Mesendoderm (in vitro differentiated cells): ENCODE data around the gene OBSL1.

Experiments used
- DNase-seq: peaks from one replicate; pipeline ENCODE4 v3.0.0; 2013
- H2AK5ac ChIP-seq: 2 replicates; pipeline ENCODE4 v1.6.1; 2013; ENCODE audit warnings: low read length, inconsistent platforms
- H2BK120ac ChIP-seq: 2 replicates; pipeline ENCODE4 v1.6.1; 2013; ENCODE audit warnings: low read depth, mild to moderate bottlenecking, low read length, moderate library complexity, mixed read lengths
- H2BK15ac ChIP-seq: replicated peaks from 2 replicates; pipeline ENCODE4 v1.6.1; 2013; ENCODE audit warnings: low read depth, mild to moderate bottlenecking, moderate library complexity
- H2BK5ac ChIP-seq: 2 replicates; pipeline ENCODE4 v1.6.1; 2013; ENCODE audit warnings: low read length, inconsistent platforms
- H3K18ac ChIP-seq: 2 replicates; pipeline ENCODE4 v1.6.1; 2013; ENCODE audit warnings: mild to moderate bottlenecking, low read length, mixed read lengths
- H3K23ac ChIP-seq: one replicate; pipeline ENCODE4 v1.6.1; 2013; ENCODE audit warnings: low read length
- H3K27ac ChIP-seq: 2 replicates; pipeline ENCODE4 v1.5.1; 2013; ENCODE audit warnings: low read depth, mild to moderate bottlenecking, inconsistent platforms, low read length, moderate library complexity
- H3K27me3 ChIP-seq: 2 replicates; pipeline ENCODE4 v1.6.1; 2013; ENCODE audit warnings: low read length, control low read depth, mild to moderate bottlenecking, inconsistent platforms; ENCODE audit not compliant: insufficient read depth, poor library complexity
- H3K36me3 ChIP-seq: 2 replicates; pipeline ENCODE4 v1.6.1; 2013; ENCODE audit warnings: low read length, inconsistent platforms; ENCODE audit not compliant: control insufficient read depth, insufficient read depth
- H3K4ac ChIP-seq: one replicate; pipeline ENCODE4 v1.6.1; 2013; ENCODE audit warnings: low read depth, mild to moderate bottlenecking, low read length, moderate library complexity
- H3K4me1 ChIP-seq: 2 replicates; pipeline ENCODE4 v1.6.1; 2013; ENCODE audit warnings: low read depth, low read length, inconsistent platforms; ENCODE audit not compliant: control insufficient read depth
- H3K4me2 ChIP-seq: 2 replicates; pipeline ENCODE4 v1.6.1; 2013; ENCODE audit warnings: low read length
- H3K4me3 ChIP-seq: 2 replicates; pipeline ENCODE4 v1.5.1; 2013; ENCODE audit warnings: mild to moderate bottlenecking, low read length
- H3K56ac ChIP-seq: one replicate; pipeline ENCODE4 v1.6.1; 2013; ENCODE audit warnings: low read length
- H3K79me1 ChIP-seq: 2 replicates; pipeline ENCODE4 v1.6.1; 2013; ENCODE audit warnings: low read length, inconsistent platforms
- H3K79me2 ChIP-seq: 2 replicates; pipeline ENCODE4 v1.6.1; 2013; ENCODE audit warnings: mild to moderate bottlenecking, low read length; ENCODE audit not compliant: control insufficient read depth, insufficient read depth
- H3K9ac ChIP-seq: 2 replicates; pipeline ENCODE4 v1.6.1; 2013; ENCODE audit warnings: low read length, inconsistent platforms
- H4K5ac ChIP-seq: one replicate; pipeline ENCODE4 v1.6.1; 2013; ENCODE audit warnings: low read length
- H4K8ac ChIP-seq: one replicate; pipeline ENCODE4 v1.6.1; 2013; ENCODE audit warnings: low read depth, mild to moderate bottlenecking, control low read depth, low read length, moderate library complexity
- WGBS: extraction: QIAGEN DNeasy Blood & Tissue Kit; methylation state at CpG from one replicate; pipeline ENCODE4 v1.1.7; 2013; ENCODE audit warnings: low lambda C conversion rate, missing lambda C conversion rate; ENCODE audit not compliant: insufficient coverage; ENCODE audit errors: extremely low coverage; 5-methylcytosine and 5-hydroxymethylcytosine counted together

OBSL1 gene

DNA sequence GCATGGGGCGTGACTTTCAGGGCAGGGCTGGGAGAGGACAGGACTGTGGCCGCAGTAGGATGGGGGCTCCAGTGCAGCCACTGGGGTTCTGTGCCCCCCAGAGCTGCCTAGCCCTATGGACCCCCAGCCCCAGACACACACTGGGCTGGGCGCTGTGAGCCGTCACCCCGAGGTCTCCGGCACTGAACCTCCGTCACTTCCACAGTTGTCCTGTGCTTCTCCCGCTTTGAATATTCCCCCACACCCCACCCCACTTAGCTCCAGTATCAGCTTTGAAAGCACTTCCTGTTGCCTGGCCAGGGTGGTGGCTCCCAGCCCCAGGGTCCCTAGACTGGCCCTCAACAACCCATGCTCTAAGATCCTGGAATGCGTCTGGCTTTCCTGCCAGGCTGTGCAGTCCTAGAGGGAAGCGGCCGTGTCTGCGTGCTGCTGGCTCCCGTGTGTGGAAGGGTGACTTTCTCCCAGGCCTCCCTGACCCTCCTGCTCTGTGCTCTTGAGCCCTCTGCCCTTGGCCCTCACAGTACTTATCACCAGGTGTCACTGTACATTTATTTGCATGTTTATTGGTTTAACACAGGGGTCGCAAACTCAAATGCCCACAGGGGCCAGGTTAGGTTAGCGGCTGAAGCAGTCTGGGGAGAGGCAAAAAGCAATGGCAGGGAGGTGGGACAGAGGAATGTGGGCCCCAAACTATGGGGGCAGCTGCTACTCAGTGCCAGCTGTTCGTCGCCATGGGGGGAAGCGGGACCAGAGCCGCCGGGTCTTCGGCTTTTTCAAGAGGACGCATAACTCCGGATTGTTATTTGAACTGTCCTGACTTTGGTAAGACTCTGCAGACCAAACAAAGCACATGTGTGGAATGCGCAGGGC is 9.9 kb downstream of the OBSL1 start:
- H3K9ac ChIP-seq: no peak overlapping the region
- WGBS: no CpG with 5 or more reads among the region's 24 CpGs
- H2BK15ac ChIP-seq: no peak overlapping the region
- no peak overlapping the region for H2BK120ac ChIP-seq
- peak; percentile 80 for DNase-seq
- H3K79me1 ChIP-seq: no peaks in the 10 kb centered on the region
- H3K4me1 ChIP-seq: peaks cover 12% of the 10 kb centered on the region
- H2BK5ac ChIP-seq: no peak overlapping the region
- no peaks in the 10 kb centered on the region for H3K79me2 ChIP-seq
- H2AK5ac ChIP-seq: no peak overlapping the region
- no peak overlapping the region for H4K5ac ChIP-seq
- H3K4me3 ChIP-seq: no peak overlapping the region
- no peak overlapping the region for H3K4ac ChIP-seq
- peak overlapping the region; percentile 66 for H3K56ac ChIP-seq
- H3K18ac ChIP-seq: no peak overlapping the region
- peak overlapping the region; percentile 53 for H3K27ac ChIP-seq
- H3K23ac ChIP-seq: peak overlapping the region; percentile 12
- H4K8ac ChIP-seq: no peak overlapping the region
- H3K36me3 ChIP-seq: no peaks in the 10 kb centered on the region
- H3K4me2 ChIP-seq: no peak overlapping the region
- H3K27me3 ChIP-seq: no peaks in the 10 kb centered on the region

DNA sequence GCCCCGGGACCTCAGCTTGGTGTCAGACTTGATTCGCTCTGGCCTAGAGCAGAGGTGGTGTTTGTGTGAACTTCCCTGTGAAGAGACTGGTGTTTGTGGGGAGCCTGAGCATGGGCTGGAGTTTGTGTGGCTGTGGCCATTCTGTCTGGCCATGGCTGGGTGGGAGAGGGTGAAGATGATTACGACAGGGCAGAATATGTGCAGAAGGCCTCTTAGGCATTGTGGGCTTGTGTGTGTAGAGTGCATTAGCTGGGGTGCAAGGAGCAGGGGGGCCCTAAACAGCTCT is 10.5 kb downstream of the OBSL1 start:
- no peak overlapping the region for H2BK5ac ChIP-seq
- no peak overlapping the region for H3K4me3 ChIP-seq
- peak overlapping the region; percentile 66 for H3K56ac ChIP-seq
- no peaks in the 10 kb centered on the region for H3K79me2 ChIP-seq
- H3K36me3 ChIP-seq: no peaks in the 10 kb centered on the region
- H3K4ac ChIP-seq: no peak overlapping the region
- no peak overlapping the region for H3K18ac ChIP-seq
- no peak overlapping the region for H4K8ac ChIP-seq
- no CpG with 5 or more reads among the region's 3 CpGs for WGBS
- peak overlapping the region; percentile 12 for H3K23ac ChIP-seq
- no peaks in the 10 kb centered on the region for H3K79me1 ChIP-seq
- H3K9ac ChIP-seq: peak overlapping the region; percentile 12
- no peak overlapping the region for H3K4me2 ChIP-seq
- no peak overlapping the region for H2BK15ac ChIP-seq
- no peak for DNase-seq
- no peak overlapping the region for H2AK5ac ChIP-seq
- H3K4me1 ChIP-seq: peaks cover 12% of the 10 kb centered on the region
- H3K27me3 ChIP-seq: no peaks in the 10 kb centered on the region
- no peak overlapping the region for H4K5ac ChIP-seq
- no peak overlapping the region for H2BK120ac ChIP-seq
- peak overlapping the region; percentile 53 for H3K27ac ChIP-seq

DNA sequence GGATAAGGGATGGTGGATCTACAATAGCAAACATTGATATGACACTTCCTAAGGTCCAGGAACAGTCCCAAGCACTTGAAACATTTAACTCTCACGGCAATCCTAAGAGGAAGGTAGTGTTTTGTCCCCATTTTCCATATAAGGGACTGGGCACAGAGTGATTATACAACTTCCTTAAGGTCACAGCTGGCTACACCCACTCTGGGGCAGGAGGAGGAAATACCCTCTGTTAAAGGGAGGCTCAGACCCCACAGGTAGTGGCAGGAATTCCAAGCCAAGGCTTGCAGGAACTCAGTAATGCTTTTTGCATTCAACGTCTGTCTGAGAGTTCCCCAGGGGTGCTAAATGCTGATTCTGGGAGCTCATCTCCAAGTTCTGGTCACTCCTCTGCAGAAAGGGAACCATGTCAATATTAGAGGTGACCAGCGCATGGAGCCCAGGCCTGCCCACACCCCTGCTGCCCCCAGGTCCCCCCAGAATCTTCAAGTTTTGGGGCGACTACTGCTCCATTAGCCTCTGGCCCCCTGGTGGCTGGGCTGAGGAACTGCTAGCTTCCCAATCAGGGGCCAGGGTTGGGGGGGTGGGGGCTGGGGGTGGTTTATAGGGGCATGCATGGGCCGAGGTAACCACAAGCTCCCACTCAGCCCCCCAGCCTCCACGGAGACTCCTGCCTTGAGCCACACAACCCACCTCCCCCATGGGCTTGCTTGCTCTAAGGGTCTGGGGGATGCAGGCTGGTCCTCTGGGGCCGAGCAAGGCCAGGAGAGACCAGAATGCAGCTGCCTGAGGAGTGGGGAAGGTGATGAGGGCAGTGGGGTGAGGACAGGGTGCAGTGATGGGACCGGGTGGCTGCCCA is 11.1 kb downstream of the OBSL1 start:
- H3K23ac ChIP-seq: no peak overlapping the region
- DNase-seq: peak; percentile 72
- peak overlapping the region; percentile 21 for H3K4ac ChIP-seq
- H2BK5ac ChIP-seq: no peak overlapping the region
- peak overlapping the region; percentile 53 for H3K27ac ChIP-seq
- peaks cover 10% of the 10 kb centered on the region for H3K4me1 ChIP-seq
- no peak overlapping the region for H2BK120ac ChIP-seq
- no peak overlapping the region for H4K5ac ChIP-seq
- H3K9ac ChIP-seq: peak overlapping the region; percentile 12
- H3K36me3 ChIP-seq: no peaks in the 10 kb centered on the region
- no peak overlapping the region for H2BK15ac ChIP-seq
- no peak overlapping the region for H3K4me3 ChIP-seq
- H3K27me3 ChIP-seq: no peaks in the 10 kb centered on the region
- H4K8ac ChIP-seq: no peak overlapping the region
- H3K56ac ChIP-seq: peak overlapping the region; percentile 66
- no peaks in the 10 kb centered on the region for H3K79me2 ChIP-seq
- no peak overlapping the region for H2AK5ac ChIP-seq
- WGBS: no CpG with 5 or more reads among the region's 8 CpGs
- peak overlapping the region; percentile 16 for H3K18ac ChIP-seq
- H3K79me1 ChIP-seq: no peaks in the 10 kb centered on the region
- H3K4me2 ChIP-seq: no peak overlapping the region

DNA sequence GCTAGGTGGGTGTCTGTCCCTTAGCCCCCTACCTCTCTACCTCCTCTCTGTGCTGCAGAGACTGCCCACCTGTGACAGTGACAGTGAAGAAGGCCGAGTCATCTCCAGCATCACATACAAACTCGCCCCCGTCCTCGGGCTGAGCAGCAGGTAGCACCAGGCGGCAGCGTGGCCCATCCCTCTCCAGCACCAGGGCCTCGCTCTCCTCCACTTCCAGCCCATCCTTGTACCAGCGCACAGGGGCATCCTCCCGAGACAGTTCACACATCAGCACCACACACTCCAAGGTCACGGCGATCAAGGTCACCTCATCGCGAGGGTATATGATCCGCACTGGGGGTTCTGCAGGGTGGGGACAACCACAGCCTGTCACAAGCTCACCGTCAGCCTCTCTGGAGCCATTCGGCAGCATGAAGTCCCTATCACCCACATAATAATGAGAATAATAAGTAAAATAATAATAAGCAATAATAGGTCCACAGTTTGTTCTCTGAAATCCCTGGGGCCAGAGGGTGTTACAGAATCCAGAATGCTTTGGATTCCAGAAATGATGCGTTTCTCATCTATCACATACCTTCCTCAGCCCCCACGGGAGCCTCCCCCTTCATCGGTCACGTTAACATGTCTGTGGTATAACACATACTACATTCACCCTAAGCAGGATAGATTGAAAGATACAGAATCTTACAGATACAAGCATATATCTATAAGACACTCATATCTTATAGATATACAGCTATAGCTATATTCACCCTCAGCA is 12.0 kb downstream of the OBSL1 start:
- no peak overlapping the region for H4K5ac ChIP-seq
- no peak overlapping the region for H3K56ac ChIP-seq
- no peaks in the 10 kb centered on the region for H3K27me3 ChIP-seq
- no peaks in the 10 kb centered on the region for H3K79me2 ChIP-seq
- no peak overlapping the region for H3K4me3 ChIP-seq
- no peaks in the 10 kb centered on the region for H3K79me1 ChIP-seq
- no peaks in the 10 kb centered on the region for H3K36me3 ChIP-seq
- no peak overlapping the region for H3K27ac ChIP-seq
- H2BK15ac ChIP-seq: no peak overlapping the region
- no peak overlapping the region for H4K8ac ChIP-seq
- H3K4me2 ChIP-seq: no peak overlapping the region
- no peak overlapping the region for H3K4ac ChIP-seq
- H2BK5ac ChIP-seq: no peak overlapping the region
- no peak overlapping the region for H3K18ac ChIP-seq
- no peak overlapping the region for H3K9ac ChIP-seq
- WGBS: no CpG with 5 or more reads among the region's 20 CpGs
- DNase-seq: no peak
- peaks cover 10% of the 10 kb centered on the region for H3K4me1 ChIP-seq
- no peak overlapping the region for H2AK5ac ChIP-seq
- no peak overlapping the region for H2BK120ac ChIP-seq
- H3K23ac ChIP-seq: no peak overlapping the region

DNA sequence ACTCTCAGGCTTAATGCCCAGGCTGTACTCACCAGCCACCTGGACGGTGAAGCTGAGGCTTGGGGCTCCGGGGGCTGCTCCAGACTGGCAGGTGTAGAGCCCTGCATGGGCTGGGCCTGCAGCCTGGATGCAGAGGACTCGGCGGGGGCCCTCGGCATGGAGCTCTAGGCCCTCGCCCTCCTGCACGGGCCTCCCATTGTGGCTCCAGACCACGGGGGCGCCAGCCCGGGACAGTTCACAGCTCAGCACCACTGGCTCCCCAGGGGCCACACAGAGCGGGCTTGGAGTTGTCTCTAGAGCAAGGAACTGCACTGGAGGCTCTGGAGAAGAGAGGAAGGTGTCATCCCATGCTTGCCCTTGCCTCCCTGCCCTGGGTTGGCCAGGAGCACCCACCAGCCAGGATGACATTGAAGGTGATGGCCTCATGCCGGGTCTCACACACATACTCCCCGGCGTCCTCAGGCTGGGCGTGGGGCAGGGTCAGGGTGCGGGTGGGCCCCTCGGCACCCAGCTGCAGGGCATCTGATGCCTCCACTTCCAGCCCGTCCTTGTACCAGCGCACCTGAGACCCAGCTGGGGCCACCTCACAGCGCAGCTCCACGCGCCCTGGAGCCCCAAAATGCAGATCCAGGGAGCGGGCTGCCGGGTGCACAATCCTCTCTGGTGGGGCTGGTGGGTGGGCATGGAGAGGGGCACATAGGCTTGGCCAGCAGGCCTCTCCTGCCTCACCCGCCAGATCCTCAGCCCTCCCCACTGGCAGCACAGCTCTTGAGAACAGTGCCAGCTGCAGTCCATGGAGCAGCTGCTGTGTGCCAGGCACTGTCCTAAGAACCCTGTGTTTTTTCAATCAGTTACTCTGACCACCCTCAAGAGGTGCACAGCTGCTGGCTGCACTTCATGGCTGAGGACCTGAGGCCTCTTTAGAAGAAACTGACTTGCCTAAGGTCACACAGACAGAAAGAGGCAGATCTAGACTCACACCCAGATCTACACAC is 13.3 kb downstream of the OBSL1 start:
- Histone ChIP-seq H3K36me3 (no peaks in the 10 kb centered on the region), H3K56ac (no peak overlapping the region), H4K8ac (no peak overlapping the region), H3K27me3 (no peaks in the 10 kb centered on the region), H2BK15ac (no peak overlapping the region), H2AK5ac (no peak overlapping the region), H3K4ac (no peak overlapping the region), H4K5ac (no peak overlapping the region), H3K4me3 (no peak overlapping the region), H3K79me1 (no peaks in the 10 kb centered on the region), H3K23ac (no peak overlapping the region), H3K4me1 (peaks cover 11% of the 10 kb centered on the region), H2BK5ac (no peak overlapping the region), H2BK120ac (no peak overlapping the region), H3K4me2 (no peak overlapping the region), H3K9ac (no peak overlapping the region), H3K79me2 (no peaks in the 10 kb centered on the region), H3K27ac (no peak overlapping the region), H3K18ac (no peak overlapping the region)
- WGBS: no CpG with 5 or more reads among the region's 25 CpGs
- DNase-seq: no peak
